Mesendoderm (in vitro differentiated cells): ENCODE measurements around the gene CARM1.

Experiments
- DNase-seq: peaks from one replicate; pipeline ENCODE4 v3.0.0; 2013
- H2AK5ac ChIP-seq: 2 replicates; pipeline ENCODE4 v1.6.1; 2013; ENCODE audit warnings: low read length, inconsistent platforms
- H2BK120ac ChIP-seq: 2 replicates; pipeline ENCODE4 v1.6.1; 2013; ENCODE audit warnings: low read depth, mild to moderate bottlenecking, low read length, moderate library complexity, mixed read lengths
- H2BK15ac ChIP-seq: replicated peaks from 2 replicates; pipeline ENCODE4 v1.6.1; 2013; ENCODE audit warnings: low read depth, mild to moderate bottlenecking, moderate library complexity
- H2BK5ac ChIP-seq: 2 replicates; pipeline ENCODE4 v1.6.1; 2013; ENCODE audit warnings: low read length, inconsistent platforms
- H3K18ac ChIP-seq: 2 replicates; pipeline ENCODE4 v1.6.1; 2013; ENCODE audit warnings: mild to moderate bottlenecking, low read length, mixed read lengths
- H3K23ac ChIP-seq: one replicate; pipeline ENCODE4 v1.6.1; 2013; ENCODE audit warnings: low read length
- H3K27ac ChIP-seq: 2 replicates; pipeline ENCODE4 v1.5.1; 2013; ENCODE audit warnings: low read depth, mild to moderate bottlenecking, inconsistent platforms, low read length, moderate library complexity
- H3K27me3 ChIP-seq: 2 replicates; pipeline ENCODE4 v1.6.1; 2013; ENCODE audit warnings: low read length, control low read depth, mild to moderate bottlenecking, inconsistent platforms; ENCODE audit not compliant: insufficient read depth, poor library complexity
- H3K36me3 ChIP-seq: 2 replicates; pipeline ENCODE4 v1.6.1; 2013; ENCODE audit warnings: low read length, inconsistent platforms; ENCODE audit not compliant: control insufficient read depth, insufficient read depth
- H3K4ac ChIP-seq: one replicate; pipeline ENCODE4 v1.6.1; 2013; ENCODE audit warnings: low read depth, mild to moderate bottlenecking, low read length, moderate library complexity
- H3K4me1 ChIP-seq: 2 replicates; pipeline ENCODE4 v1.6.1; 2013; ENCODE audit warnings: low read depth, low read length, inconsistent platforms; ENCODE audit not compliant: control insufficient read depth
- H3K4me2 ChIP-seq: 2 replicates; pipeline ENCODE4 v1.6.1; 2013; ENCODE audit warnings: low read length
- H3K4me3 ChIP-seq: 2 replicates; pipeline ENCODE4 v1.5.1; 2013; ENCODE audit warnings: mild to moderate bottlenecking, low read length
- H3K56ac ChIP-seq: one replicate; pipeline ENCODE4 v1.6.1; 2013; ENCODE audit warnings: low read length
- H3K79me1 ChIP-seq: 2 replicates; pipeline ENCODE4 v1.6.1; 2013; ENCODE audit warnings: low read length, inconsistent platforms
- H3K79me2 ChIP-seq: 2 replicates; pipeline ENCODE4 v1.6.1; 2013; ENCODE audit warnings: mild to moderate bottlenecking, low read length; ENCODE audit not compliant: control insufficient read depth, insufficient read depth
- H3K9ac ChIP-seq: 2 replicates; pipeline ENCODE4 v1.6.1; 2013; ENCODE audit warnings: low read length, inconsistent platforms
- H4K5ac ChIP-seq: one replicate; pipeline ENCODE4 v1.6.1; 2013; ENCODE audit warnings: low read length
- H4K8ac ChIP-seq: one replicate; pipeline ENCODE4 v1.6.1; 2013; ENCODE audit warnings: low read depth, mild to moderate bottlenecking, control low read depth, low read length, moderate library complexity
- WGBS: extraction: QIAGEN DNeasy Blood & Tissue Kit; methylation state at CpG from one replicate; pipeline ENCODE4 v1.1.7; 2013; ENCODE audit warnings: low lambda C conversion rate, missing lambda C conversion rate; ENCODE audit not compliant: insufficient coverage; ENCODE audit errors: extremely low coverage; 5-methylcytosine and 5-hydroxymethylcytosine counted together

The CARM1 gene

DNA sequence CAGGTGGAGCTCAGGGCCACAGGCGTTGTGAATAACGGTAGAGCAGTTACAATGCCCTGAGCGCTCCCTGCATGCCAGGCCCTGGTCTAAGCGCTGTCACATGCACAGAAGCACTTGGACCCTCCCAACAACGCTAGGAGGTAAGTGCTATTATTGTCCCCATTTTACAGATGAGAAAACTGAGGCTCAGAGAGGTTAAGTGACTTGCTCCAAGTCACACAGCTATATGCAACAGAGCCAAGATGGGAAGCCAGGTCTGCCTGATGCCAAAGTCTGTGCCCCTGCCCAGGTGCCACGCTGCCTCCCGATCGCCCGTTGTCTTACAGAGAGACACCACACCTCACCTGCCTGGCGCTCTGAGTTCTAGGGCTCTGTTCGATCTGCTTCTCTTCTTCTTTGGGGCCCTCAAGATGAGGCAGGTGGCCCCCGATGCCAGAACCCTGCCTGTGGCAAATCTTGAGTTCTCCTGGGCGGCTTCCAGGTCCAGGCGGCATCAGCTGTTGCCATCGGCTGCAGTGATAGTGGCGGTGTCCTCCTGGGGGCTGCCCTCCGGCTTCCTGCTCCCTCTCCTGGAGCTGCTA is 37.1 kb downstream of the CARM1 start:
- no peak overlapping the region for H2BK15ac ChIP-seq
- no peak overlapping the region for H3K27ac ChIP-seq
- no peak overlapping the region for H4K5ac ChIP-seq
- no peak overlapping the region for H3K4me2 ChIP-seq
- no peaks in the 10 kb centered on the region for H3K4me1 ChIP-seq
- no CpG with 5 or more reads among the region's 17 CpGs for WGBS
- no peak overlapping the region for H2BK120ac ChIP-seq
- H3K36me3 ChIP-seq: peaks cover 5% of the 10 kb centered on the region
- no peak overlapping the region for H2AK5ac ChIP-seq
- H3K9ac ChIP-seq: no peak overlapping the region
- no peak overlapping the region for H4K8ac ChIP-seq
- H3K23ac ChIP-seq: no peak overlapping the region
- H2BK5ac ChIP-seq: no peak overlapping the region
- H3K56ac ChIP-seq: no peak overlapping the region
- no peaks in the 10 kb centered on the region for H3K27me3 ChIP-seq
- H3K4ac ChIP-seq: no peak overlapping the region
- DNase-seq: no peak
- no peak overlapping the region for H3K18ac ChIP-seq
- peaks cover 10% of the 10 kb centered on the region for H3K79me1 ChIP-seq
- H3K79me2 ChIP-seq: no peaks in the 10 kb centered on the region
- H3K4me3 ChIP-seq: no peak overlapping the region

DNA sequence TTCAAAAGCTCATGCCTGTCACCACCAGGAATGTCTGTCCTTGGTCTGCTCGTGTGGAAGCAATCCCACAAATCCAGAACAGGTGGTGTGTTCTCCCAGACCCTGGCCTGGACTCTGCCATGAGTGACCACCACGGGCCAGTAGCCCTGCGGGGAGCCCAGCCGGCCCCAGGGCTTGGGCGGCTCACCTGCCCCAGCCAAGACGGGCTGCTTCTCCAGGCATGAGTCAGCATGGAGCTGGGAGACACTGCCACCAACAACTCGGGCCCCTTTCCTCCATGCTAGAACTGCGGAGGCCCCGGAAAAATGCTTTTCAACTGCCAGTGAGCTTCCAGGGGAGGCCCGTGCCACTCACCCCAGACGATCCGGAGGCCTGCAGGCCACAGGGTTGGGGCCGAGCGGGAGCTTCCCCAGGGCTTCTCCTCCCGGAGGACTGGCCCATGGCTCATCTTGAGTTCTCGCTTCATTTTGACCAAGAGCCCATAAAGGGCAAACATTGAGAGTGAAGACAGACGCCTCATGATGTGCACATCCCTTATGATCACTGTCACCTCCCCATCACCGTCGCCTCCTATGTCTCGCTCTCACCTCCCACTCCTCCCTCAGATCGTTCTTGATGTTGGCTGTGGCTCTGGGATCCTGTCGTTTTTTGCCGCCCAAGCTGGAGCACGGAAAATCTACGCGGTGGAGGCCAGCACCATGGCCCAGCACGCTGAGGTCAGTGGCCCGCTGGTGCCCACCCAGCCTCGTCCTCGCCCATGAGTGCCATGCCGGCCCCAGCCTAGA is 40.4 kb downstream of the CARM1 start:
- Histone ChIP-seq H3K4ac (no peak overlapping the region), H3K79me1 (no peaks in the 10 kb centered on the region), H3K4me1 (no peaks in the 10 kb centered on the region), H3K79me2 (no peaks in the 10 kb centered on the region), H4K5ac (no peak overlapping the region), H3K18ac (no peak overlapping the region), H3K4me3 (no peak overlapping the region), H2BK120ac (no peak overlapping the region), H2BK5ac (no peak overlapping the region), H3K27ac (no peak overlapping the region), H3K27me3 (no peaks in the 10 kb centered on the region), H3K9ac (no peak overlapping the region), H3K23ac (no peak overlapping the region), H4K8ac (no peak overlapping the region), H3K36me3 (peaks cover 7% of the 10 kb centered on the region), H3K56ac (no peak overlapping the region), H3K4me2 (no peak overlapping the region), H2BK15ac (no peak overlapping the region), H2AK5ac (no peak overlapping the region)
- DNase-seq: no peak
- no CpG with 5 or more reads among the region's 31 CpGs for WGBS

DNA sequence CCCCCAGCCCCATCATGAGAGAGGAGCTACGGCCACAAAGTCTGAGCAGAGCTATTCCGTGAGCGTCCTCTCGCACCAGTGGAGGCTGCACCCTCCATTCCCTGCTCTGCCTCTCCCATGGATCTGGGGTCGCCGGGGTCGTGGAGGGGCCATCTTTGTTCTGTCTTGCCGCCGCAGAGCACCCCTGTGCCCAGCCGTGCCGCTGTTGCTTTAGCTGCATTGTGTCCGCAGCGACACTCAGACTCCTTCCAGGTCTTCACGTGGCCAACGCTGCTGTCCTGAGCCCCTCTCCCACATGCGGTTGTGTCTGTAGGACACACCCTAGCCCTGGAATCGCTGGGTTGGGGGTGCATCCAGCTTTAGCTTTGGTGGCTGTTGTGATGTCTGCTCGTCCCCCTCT is 41.3 kb downstream of the CARM1 start:
- Histone ChIP-seq H3K27me3 (no peaks in the 10 kb centered on the region), H3K4ac (no peak overlapping the region), H2BK120ac (no peak overlapping the region), H3K36me3 (peaks cover 7% of the 10 kb centered on the region), H3K79me2 (no peaks in the 10 kb centered on the region), H3K27ac (no peak overlapping the region), H2BK15ac (no peak overlapping the region), H3K23ac (no peak overlapping the region), H4K8ac (no peak overlapping the region), H3K56ac (no peak overlapping the region), H3K4me2 (no peak overlapping the region), H3K9ac (no peak overlapping the region), H3K18ac (no peak overlapping the region), H3K4me3 (no peak overlapping the region), H3K4me1 (no peaks in the 10 kb centered on the region), H4K5ac (no peak overlapping the region), H2BK5ac (no peak overlapping the region), H3K79me1 (no peaks in the 10 kb centered on the region), H2AK5ac (no peak overlapping the region)
- DNase-seq: no peak
- WGBS: no CpG with 5 or more reads among the region's 18 CpGs

DNA sequence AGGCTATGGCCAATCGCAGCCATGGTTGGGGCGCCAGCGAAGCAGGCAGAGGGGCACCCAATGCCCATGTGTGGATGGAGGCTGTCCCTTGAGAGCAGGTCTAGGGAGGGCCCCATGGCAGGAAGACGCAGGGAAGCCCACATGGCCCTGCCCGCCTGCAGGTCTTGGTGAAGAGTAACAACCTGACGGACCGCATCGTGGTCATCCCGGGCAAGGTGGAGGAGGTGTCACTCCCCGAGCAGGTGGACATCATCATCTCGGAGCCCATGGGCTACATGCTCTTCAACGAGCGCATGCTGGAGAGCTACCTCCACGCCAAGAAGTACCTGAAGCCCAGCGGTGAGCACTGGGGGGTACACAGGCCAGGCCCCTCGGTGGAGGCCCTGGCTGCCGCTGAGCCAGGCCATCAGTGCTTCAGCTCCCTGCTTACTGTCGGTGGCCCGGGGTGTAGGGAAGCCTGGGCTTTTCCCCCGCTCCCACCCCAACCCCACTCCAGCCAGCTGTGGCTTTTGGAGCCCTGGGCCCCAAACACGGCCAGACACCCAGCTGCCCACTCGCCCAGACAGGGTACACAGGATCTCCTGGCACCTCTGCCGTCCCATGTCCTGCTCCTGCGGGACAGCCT is 42.5 kb downstream of the CARM1 start:
- no peaks in the 10 kb centered on the region for H3K4me1 ChIP-seq
- no peak overlapping the region for H2BK15ac ChIP-seq
- no peak overlapping the region for H2BK120ac ChIP-seq
- H4K5ac ChIP-seq: no peak overlapping the region
- no peak overlapping the region for H2BK5ac ChIP-seq
- no peak overlapping the region for H3K56ac ChIP-seq
- H3K18ac ChIP-seq: no peak overlapping the region
- H3K79me2 ChIP-seq: no peaks in the 10 kb centered on the region
- no peaks in the 10 kb centered on the region for H3K27me3 ChIP-seq
- no peaks in the 10 kb centered on the region for H3K79me1 ChIP-seq
- no peak overlapping the region for H3K23ac ChIP-seq
- H4K8ac ChIP-seq: no peak overlapping the region
- WGBS: no CpG with 5 or more reads among the region's 24 CpGs
- H3K36me3 ChIP-seq: peaks cover 6% of the 10 kb centered on the region
- no peak overlapping the region for H3K4ac ChIP-seq
- no peak overlapping the region for H2AK5ac ChIP-seq
- no peak overlapping the region for H3K27ac ChIP-seq
- DNase-seq: no peak
- H3K4me2 ChIP-seq: no peak overlapping the region
- H3K9ac ChIP-seq: no peak overlapping the region
- no peak overlapping the region for H3K4me3 ChIP-seq

DNA sequence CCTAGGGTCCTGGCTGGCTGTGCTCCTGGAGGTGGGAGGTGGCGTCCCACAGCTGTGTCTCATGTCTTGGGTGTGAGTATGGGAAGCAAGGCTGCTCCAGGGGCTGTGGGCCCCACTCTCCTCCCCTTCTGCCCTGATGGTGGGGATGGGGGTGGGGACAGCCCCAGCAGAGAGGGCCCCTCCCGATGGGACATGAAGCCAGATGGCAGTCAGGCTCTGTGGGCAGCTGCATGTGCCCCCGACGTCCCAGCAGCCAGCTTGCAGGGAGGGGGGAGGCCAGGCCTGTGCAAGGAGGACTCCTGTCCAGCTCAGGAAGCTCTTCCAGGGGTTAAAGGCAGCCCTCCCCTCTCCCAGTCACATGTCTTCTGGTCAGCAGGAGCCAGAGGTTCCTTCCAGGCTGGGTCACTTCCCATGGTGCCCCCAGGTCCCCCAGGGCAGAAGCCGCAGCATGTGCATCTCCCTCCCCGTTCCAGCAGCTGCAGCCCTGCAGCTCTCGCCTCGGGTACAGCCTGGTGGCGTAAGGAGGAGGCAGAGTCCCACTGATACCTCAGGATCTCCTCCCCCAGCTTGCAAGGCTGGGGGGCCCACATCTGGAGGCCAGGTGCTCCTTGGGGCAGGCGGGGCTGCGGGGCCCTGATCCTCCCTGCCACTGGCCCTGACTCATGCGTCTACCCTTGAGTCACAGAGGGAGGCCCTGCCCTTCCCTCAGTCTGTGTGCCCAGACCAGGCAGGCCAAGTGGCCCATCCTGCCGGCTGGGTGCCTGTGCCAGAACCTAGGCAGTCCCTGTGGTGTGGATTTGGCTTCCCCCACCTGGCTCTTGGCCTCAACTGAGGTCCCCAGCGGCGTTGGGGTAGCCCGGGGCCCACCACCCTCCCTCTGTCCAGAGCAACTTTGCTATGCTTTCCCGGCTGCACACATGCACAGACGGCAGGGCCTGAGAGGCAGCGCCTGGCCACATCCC is 44.1 kb downstream of the CARM1 start:
- no peak overlapping the region for H3K18ac ChIP-seq
- H4K8ac ChIP-seq: no peak overlapping the region
- H3K79me1 ChIP-seq: no peaks in the 10 kb centered on the region
- no peak overlapping the region for H3K4ac ChIP-seq
- H3K79me2 ChIP-seq: no peaks in the 10 kb centered on the region
- no peak overlapping the region for H2BK15ac ChIP-seq
- no peak overlapping the region for H3K27ac ChIP-seq
- no peaks in the 10 kb centered on the region for H3K4me1 ChIP-seq
- no peak overlapping the region for H2BK120ac ChIP-seq
- H2AK5ac ChIP-seq: no peak overlapping the region
- H4K5ac ChIP-seq: no peak overlapping the region
- no peak for DNase-seq
- no peak overlapping the region for H3K23ac ChIP-seq
- no peak overlapping the region for H3K9ac ChIP-seq
- H3K4me2 ChIP-seq: no peak overlapping the region
- H3K4me3 ChIP-seq: no peak overlapping the region
- H2BK5ac ChIP-seq: no peak overlapping the region
- H3K36me3 ChIP-seq: peaks cover 9% of the 10 kb centered on the region
- no peaks in the 10 kb centered on the region for H3K27me3 ChIP-seq
- WGBS: no CpG with 5 or more reads among the region's 19 CpGs
- H3K56ac ChIP-seq: no peak overlapping the region
